Measurements from ENCODE around the gene ANKRD42.
A peak's percentile ranks its signal among the peaks of the same experiment; 100 is the strongest.
"Not testable (repeated sequence)": the region's sequence is repeated elsewhere in the genome, so short reads cannot be mapped to it uniquely, and the experiment has no call there.

The ANKRD42 gene

GRCh38 chr11:83241291-83241946 lies 47.9 kb downstream of the ANKRD42 start:
- DNase-seq (ENCODE audit: low read depth), result no peak

DNA sequence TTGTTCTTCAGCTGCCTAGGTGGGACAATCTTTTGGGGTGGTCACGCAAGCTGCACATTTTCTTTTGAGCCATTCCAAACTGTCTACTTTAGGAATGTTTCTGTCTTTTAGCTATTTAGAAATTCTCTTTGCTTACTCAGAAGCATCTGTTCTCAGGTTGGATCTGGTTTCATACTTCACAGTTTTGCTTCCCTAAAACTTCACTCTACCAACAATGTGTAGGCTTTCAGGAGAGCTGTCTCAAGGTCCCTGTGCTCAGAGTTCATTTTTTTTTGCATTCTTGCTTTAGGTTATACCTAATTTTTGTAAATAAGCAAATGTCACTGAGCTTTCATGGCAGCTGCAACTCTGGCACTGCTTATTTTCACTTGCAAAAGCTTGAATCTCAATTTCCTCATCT lies 55.9 kb downstream of the ANKRD42 start:
- DNase-seq (ENCODE audit: low read depth), result no peak

- DNase-seq (ENCODE audit: low read depth), result no peak
These were observed 56.6 kb downstream of the ANKRD42 start for GRCh38 chr11:83249972-83250593.

GRCh38 chr11:83252266-83252665 lies 58.8 kb downstream of the ANKRD42 start:
- no peak for DNase-seq (ENCODE audit: low read depth)

DNA sequence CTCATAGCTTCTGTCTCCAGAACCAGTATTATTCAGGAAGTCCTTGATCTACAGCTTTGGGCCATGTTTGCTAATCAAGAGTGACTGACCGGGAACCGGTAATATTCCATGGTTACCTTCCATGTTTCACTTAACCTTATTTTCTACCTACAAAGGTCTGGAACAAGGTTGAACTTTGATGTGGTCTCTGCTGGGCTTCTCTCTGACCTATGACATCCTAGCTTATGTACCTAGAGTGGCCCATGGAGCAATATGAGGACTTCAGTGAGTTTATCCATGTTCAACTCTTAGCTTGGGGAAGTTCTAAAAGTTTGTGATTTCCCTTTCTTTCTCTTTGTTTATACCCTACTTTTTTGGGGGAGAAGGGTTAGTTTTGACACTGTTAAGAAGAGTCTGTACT lies 59.4 kb downstream of the ANKRD42 start:
- no peak for DNase-seq (ENCODE audit: low read depth)

GRCh38 chr11:83255366-83255765 lies 61.9 kb downstream of the ANKRD42 start:
- no peak for DNase-seq (ENCODE audit: low read depth)

- no peak for DNase-seq (ENCODE audit: low read depth)
These were observed 63.3 kb downstream of the ANKRD42 start for GRCh38 chr11:83256602-83257340.

DNA sequence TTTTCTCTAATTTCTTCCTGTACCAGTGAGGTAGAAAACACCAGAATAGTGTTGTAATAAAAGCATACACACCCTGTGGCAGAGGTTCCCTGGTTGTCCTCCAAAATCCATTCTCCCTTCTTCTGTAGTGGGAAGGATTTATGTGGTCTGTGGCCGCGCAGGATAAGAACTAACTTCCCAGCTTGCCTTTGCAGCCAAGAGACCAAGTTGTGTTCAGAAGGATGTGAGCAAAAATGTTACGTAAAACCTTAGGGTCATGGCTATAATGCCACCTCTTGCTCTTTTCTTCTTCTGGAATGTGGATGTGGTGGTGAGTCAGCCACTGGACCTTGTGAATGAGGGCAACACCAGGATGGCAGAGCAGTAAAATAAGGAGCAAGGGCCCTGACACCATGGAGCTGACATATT lies 64.3 kb downstream of the ANKRD42 start:
- no peak for DNase-seq (ENCODE audit: low read depth)

- DNase-seq (ENCODE audit: low read depth), result no peak
These were observed 66.0 kb downstream of the ANKRD42 start for GRCh38 chr11:83259559-83259958.

- DNase-seq (ENCODE audit: low read depth), result no peak
These were observed 71.8 kb downstream of the ANKRD42 start for GRCh38 chr11:83265331-83265730.

GRCh38 chr11:83269080-83269479 lies 75.6 kb downstream of the ANKRD42 start:
- not testable (repeated sequence) for DNase-seq (ENCODE audit: low read depth)

DNA sequence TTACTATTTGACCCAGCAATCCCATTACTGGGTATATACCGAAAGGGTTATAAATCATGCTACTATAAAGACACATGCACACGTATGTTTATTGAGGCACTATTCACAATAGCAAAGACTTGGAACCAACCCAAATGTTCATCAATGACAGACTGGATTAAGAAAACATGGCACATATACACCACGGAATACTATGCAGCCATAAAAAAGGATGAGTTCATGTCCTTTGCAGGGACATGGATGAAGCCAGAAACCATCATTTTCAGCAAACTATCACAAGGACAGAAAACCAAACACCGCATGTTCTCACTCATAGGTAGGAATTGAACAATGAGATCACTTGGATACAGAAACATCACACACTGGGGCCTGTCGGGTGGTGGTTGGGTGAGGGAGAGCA lies 78.2 kb downstream of the ANKRD42 start:
- not testable (repeated sequence) for DNase-seq (ENCODE audit: low read depth)

DNA sequence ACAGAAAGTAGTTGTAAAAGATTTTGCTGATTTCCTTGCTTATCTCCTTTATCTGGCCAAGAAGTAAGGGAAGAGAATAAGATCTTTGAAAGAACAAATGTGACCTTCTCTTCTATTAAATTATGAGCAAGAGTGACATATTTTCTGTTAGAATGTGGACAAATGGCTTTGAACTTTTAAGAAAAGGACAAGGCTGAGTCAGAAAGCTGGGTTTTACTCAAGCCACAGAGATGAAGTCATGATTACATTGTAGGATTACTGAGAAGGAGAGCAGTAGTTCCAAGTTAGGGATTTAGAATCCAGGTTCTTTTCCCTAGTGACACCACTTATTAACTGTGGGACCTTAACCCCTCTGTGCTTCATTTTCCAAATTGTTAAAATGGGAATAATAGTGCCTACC lies 79.1 kb downstream of the ANKRD42 start:
- DNase-seq (ENCODE audit: low read depth), result no peak

DNA sequence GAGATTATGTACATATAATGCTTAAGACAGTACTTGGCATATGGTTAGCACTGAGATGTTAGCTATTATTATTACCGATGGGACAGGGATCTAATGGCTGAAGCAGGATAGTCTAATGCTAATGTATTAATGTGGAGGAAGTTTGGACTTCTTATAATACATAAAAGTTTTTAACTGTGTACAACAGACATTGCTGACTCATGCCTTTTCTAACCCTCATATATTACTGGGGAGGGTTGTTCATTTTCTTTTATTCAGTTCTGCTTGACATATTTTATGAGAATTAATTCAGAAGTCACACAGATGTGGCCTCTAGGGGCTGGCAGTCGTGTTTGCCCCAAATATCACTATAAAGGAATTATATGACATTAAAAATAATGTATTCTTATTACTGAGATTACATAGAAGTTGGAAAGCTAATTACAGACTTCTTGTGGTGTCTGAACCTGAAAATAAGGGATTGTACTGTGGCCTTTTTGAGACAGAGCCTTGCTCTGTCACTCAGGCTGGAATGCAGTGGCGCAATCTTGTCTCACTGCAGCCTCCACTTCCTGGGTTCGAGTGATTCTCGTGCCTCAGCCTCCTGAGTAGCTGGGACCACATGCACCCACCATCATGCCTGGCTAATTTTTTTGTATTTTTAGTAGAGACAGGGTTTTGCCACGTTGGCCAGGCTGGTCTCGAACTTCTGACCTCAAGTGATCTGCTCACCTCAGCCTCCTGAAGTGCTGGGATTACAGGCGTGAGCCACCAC lies 82.6 kb downstream of the ANKRD42 start:
- DNase-seq (ENCODE audit: low read depth), result no peak

DNA sequence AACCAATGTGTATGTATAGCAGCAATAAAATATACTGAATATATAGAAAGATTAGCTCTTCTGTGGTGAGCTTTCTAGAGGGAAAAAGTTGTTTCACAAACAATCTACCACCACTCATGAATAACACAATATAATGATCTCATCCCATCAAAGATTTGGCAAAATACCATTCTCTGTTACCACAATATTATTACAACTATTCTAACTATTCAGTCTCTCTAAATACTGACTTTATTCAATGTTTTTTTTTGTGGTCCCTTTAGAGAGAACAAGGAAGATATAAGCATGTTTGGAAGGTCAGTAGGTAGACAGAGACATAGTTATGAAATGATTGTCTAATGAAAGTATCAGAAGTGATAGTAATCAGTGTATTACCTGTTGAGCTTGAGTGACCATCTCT lies 84.8 kb downstream of the ANKRD42 start:
- no peak for DNase-seq (ENCODE audit: low read depth)

DNA sequence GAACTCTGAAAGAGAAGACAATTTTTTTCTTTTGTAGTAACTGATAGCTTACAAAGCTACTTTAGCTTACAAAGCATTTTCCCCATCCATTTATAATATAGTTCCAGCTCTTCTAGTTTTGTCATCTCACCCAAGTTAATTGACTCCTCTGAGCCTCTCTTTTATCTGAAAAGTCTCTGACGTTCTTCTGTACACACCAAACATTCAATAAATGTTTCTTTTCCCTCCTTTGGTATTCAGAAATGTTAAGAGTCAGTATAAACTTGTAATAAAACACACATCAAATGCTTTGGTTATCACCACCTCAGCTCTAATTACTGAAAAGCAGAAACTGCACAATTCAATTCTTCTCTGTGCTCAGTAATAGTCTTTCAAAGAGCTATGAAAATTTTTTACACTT lies 86.7 kb downstream of the ANKRD42 start:
- no peak for DNase-seq (ENCODE audit: low read depth)

GRCh38 chr11:83282084-83282716 lies 88.7 kb downstream of the ANKRD42 start:
- DNase-seq (ENCODE audit: low read depth), result no peak

GRCh38 chr11:83284501-83285150 lies 91.1 kb downstream of the ANKRD42 start:
- DNase-seq (ENCODE audit: low read depth), result no peak

- no peak for DNase-seq (ENCODE audit: low read depth)
These were observed 91.7 kb downstream of the ANKRD42 start for GRCh38 chr11:83285151-83285770.

- peak; percentile 93 for DNase-seq (ENCODE audit: low read depth)
These were observed 92.4 kb downstream of the ANKRD42 start, which contains the start of gene CCDC90B for GRCh38 chr11:83285771-83286528. TSS of gene CCDC90B (minus strand) at chr11:83286367. CDS start at chr11:83285972, 395 bp downstream.

All from T-helper 22 cell (primary cell).